NCI-H128 (cell line): ENCODE measurements around the gene GPC3.
"Not testable (repeated sequence)": the region's sequence is repeated elsewhere in the genome, so short reads cannot be mapped to it uniquely, and the experiment has no call there.

Source experiments
- DNase-seq: peaks from one replicate; lab custom pipeline; 2025; ENCODE audit not compliant: unreplicated experiment; lab: John Stamatoyannopoulos, UW

The GPC3 gene

DNA sequence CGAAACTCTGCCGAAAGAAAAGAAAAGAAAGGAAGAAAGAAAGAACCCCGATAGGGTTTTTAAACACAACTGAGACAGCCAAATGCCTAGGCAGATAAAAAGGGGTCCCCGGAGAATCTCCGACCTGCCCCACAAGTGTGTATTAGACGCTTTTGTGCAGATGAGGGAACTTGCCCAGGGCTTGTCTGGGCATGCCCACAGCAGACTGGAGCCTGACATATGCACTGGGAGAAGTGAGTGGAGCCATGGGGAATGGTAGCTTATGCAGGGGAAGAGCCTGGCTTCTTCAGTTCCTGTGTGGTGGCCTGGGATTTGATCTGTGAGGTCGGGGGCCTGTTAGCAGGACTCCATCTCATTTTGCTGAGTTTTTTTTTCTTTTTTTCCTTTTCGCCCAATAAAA is 199.0 kb downstream of the GPC3 start:
- DNase-seq: no peak

DNA sequence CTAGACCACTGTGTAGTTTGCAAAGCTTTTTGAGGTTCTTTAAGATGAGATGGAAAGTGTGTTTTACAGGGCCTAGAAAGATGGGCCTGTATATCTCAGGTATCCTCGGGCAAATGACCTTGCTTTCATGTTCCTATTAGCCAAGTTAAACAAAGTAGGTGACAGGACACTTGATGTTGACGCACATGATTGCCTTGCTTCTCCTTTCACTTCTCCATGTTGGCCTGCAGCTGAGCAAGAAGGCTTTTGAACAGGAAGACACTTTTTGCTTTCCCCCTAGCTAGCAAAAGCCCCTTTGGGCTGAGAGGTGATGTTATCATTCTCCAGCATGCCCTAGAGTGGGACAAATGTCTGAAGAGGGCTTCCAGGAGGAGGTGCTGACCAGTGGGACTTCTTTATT is 202.1 kb downstream of the GPC3 start:
- DNase-seq: no peak

GRCh38 chrX:133781174-133781573 is 204.2 kb downstream of the GPC3 start:
- no peak for DNase-seq

DNA sequence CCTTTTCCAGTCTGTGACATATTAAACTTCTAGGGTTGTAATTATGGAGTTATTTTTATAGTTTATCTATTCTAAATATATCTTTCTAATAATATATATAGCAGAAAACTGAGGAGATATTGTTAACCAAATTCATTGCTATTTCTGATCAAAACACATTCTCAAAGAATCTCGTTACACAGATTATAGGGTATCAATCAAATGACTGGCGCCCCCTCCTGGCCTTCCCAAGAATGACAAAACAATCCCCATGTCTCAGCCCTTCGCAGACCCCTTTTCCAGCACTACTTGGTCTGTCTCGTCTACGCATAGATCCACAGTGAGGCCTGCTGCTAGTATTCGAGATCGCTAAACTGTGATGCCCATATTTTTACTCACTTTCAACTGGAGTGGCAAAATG is 209.3 kb downstream of the GPC3 start:
- no peak for DNase-seq

- DNase-seq: no peak
Observed at GRCh38 chrX:133774807-133775206, 210.6 kb downstream of the GPC3 start.

DNA sequence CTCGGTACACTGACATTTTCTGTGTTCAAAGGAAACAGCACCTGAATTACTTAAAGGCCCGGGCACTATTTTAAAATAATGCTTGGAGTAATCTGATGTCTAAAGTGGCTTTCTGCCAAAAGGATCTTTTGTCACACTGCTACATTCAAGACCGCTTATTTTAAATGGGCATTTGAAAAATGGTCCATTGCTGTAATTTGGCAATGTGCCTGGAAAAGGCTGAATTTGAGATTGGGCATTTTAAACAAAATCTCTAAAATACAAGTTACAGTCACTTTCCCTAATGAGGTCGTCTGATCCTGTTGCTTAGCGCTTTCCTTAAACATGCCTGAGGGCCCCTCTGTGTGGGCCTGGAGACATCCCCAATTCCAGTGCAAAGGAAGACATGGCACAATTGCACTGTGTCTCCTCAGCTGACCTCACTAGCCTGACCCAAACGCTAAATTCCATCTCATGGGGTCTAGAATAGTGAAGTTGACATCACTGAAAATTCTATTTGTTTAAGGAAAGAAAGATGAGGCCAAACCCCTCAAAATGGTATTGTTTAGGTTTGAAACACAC is 214.2 kb downstream of the GPC3 start:
- DNase-seq: no peak

DNA sequence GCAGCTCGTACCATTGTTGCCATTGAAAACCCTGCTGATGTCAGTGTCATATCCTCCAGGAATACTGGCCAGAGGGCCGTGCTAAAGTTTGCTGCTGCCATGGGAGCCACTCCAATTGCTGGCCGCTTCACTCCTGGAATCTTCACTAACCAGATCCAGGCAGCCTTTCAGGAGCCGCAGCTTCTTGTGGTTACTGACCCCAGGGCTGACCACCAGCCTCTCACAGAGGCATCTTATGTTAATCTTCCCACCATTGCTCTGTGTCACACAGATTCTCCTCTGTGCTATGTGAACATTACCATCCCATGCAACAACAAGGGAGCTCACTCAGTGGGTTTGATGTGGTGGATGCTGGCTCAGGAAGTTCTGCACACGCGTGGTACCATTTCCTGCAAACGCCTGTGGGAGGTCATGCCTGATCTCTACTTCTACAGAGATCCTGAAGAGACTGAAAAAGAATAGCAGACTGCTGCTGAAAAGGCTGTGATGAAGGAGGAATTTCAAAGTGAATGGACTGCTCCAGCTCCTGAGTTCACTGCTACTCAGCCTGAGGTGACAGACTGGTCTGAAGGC is 222.3 kb downstream of the GPC3 start:
- not testable (repeated sequence) for DNase-seq

GRCh38 chrX:133754657-133755056 is 230.7 kb downstream of the GPC3 start:
- DNase-seq: no peak

- no peak for DNase-seq
Observed at GRCh38 chrX:133749951-133750350, 235.4 kb downstream of the GPC3 start.

- DNase-seq: no peak
Observed at GRCh38 chrX:133749370-133749769, 236.0 kb downstream of the GPC3 start.

DNA sequence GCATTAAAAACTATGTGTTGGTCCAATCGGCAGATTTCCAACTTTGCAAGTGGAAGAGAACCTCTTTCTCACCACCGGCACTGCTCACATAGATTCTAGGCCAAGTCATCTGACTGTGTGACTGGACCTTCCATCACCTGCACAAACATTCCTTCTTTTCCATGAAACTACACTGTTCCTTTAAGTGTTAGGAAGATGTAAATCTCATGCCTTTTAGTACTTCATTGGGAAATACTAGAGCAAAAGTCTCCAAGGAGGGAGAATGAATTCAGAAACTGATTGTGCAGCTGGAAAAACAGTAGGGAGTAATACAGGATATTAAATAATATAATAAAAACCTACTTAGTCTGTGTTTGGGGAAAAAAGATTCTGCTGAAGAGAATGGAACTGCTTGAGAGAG is 238.2 kb downstream of the GPC3 start:
- DNase-seq: no peak

- DNase-seq: no peak
Observed at GRCh38 chrX:133746593-133746992, 238.8 kb downstream of the GPC3 start.

- no peak for DNase-seq
Observed at GRCh38 chrX:133745349-133745748, 240.0 kb downstream of the GPC3 start.

GRCh38 chrX:133742602-133743305 is 242.6 kb downstream of the GPC3 start:
- DNase-seq: no peak

DNA sequence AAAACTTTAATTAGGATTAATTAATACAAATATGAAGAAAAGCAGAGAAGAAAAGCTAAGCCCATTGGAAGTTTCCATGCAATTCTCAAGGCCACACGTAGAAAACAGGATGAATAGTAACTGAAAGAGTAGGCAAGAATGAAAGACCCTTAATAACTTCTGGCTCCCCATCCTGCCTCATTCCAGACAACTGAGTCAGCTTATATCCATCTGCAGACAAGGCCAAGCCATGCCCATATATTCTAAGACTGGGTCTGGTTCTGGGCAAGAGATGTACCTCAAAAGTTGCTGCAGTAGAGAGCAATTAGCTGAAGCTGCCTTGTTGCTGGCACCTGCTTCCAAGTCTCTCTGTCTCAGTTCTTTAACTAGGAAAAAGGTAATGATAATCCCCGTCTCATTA is 244.1 kb downstream of the GPC3 start:
- DNase-seq: no peak

DNA sequence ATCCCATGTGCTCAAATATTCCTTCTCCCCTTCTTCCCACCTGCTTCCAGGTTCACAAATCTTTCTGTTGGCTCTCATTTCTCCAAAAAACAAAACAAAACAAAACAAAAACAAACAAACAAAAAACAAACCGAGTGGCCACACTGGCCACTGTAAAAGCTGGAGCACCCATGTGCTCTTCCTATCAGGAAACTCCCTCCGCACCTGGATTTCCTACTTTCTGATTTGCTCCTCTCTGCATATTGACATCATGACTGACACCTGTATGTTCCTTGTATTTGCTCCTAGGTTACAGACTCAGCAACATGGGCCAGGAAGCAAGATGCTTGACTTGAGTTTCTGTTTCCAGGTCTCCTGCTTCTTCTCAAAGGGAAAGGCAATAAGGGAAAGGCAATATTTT is 258.8 kb downstream of the GPC3 start:
- DNase-seq: no peak

DNA sequence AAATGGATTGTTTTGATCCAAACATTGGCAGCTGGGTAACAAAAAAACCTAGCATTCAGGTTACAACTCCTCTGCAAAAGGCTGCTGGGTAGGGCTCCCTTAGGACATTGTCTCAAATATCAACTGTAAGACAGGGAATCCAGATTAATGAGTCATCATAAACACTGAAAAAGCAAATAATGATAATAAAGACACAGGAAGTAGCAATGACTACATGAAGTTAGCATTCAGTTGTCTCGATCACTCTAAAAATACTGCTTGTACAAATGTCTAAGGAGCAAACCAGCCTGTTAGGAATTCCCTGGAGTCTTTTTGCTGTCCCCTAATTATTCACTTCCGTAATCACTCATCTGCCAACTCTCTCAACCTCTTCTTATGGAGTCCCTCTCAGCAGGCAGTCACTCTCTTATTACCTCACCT is 259.2 kb downstream of the GPC3 start:
- DNase-seq: no peak

DNA sequence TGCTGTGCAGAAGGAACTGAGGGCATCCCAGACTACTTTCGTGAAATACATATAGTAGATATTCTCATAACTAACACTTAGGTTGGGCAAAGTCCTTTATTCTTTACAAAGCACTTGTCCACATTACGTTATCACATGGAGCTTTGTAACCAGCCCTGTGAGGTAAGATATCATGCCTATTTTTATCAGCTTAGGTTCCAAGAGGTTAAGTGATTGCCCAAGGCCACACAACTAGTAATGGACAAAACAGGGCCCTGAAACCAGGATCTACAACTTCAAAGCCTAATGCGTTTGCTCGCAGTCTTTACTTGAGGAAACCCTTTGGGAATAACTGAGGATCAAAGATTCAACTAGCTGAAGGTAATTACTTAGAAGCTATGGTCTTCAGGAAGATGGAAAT is 261.5 kb downstream of the GPC3 start:
- DNase-seq: no peak

GRCh38 chrX:133722756-133723155 is 262.6 kb downstream of the GPC3 start:
- DNase-seq: no peak

DNA sequence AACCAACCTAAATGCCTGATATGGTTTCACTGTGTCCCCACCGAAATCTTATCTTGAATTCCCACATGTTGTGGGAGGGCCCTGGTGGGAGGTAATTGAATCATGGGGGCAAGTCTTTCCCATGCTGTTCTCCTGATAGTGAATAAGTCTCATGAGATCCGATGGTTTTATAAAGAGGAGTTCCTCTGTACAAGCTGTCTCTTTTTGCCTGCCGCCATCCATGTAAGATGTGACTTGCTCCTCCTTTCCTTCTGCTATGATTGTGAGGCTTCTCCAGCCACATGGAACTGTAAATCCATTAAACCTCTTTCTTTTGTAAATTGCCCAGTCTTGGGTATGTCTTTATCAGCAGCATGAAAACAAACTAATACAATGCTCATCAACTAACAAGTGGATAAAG is 265.1 kb downstream of the GPC3 start:
- DNase-seq: not testable (repeated sequence)

DNA sequence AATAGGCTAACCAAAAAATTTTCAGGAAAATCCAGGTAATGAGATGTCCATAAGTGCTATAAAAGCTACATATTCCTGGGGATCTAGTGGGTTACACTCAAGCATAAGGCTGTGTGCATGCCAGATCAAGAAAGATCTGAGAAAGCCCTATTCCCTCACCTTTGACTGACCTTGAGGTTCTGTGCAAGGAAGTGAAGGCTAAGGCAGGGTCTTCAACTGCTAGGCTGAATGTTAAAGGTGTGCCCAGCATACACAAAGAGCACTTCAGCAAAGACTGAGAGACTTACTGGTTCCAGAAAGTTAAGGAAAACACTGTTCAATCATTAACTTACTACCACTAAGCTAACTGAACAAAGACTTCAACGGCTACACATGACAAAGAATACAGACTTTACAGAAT is 269.7 kb downstream of the GPC3 start:
- DNase-seq: no peak

DNA sequence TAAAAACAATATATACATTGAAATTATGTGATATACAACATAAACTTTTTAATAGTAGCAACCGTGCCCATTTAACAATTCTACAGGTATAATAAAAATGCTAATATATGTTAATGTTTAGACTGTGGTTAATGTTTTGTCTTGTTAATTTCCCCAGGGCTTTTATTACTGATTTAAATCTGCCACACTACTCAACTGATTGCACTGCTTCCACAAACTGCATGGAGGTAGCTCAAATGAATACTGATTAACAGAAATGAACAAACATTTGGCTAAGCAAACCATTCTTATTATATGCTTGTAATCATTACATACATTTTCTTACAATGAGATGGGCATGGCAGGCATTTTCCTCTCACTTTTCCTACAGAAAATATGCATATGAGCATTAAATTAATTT is 275.9 kb downstream of the GPC3 start:
- DNase-seq: no peak

GRCh38 chrX:133706890-133707289 is 278.5 kb downstream of the GPC3 start:
- DNase-seq: no peak
